Panc1 (cell line): ENCODE measurements around the gene PIM2.

Experiments
- POLR2AphosphoS5 ChIP-seq: IDR thresholded peaks from 2 replicates; pipeline ENCODE4 v1.6.1; 2012; ENCODE audit warnings: mild to moderate bottlenecking, low read depth, low read length, moderate library complexity
- REST ChIP-seq, 2 experiments: IDR thresholded peaks; 2 replicates each; pipeline ENCODE4 v1.6.1; 2011 to 2012; ENCODE audit warnings: low read depth in 2 of 2, control low read depth in 1 of 2, low read length in 1 of 2, mild to moderate bottlenecking in 1 of 2, moderate library complexity in 1 of 2; ENCODE audit not compliant: insufficient read depth in 1 of 2
- SIN3A ChIP-seq: IDR thresholded peaks from 2 replicates; pipeline ENCODE4 v1.6.1; 2012; ENCODE audit warnings: low read depth, mild to moderate bottlenecking, low read length, moderate library complexity, borderline replicate concordance; ENCODE audit not compliant: insufficient read depth
- TCF7L2 ChIP-seq: IDR thresholded peaks from 2 replicates; pipeline ENCODE4 v1.6.1; 2011; ENCODE audit warnings: mild to moderate bottlenecking, low read depth, low read length, inconsistent platforms
- TF ChIP-seq, protein P1 (sequence below): fragments of 450-650 bp; IDR thresholded peaks from 2 replicates; pipeline ENCODE4 v1.5.1; 2017; ENCODE audit warnings: mild to moderate bottlenecking

GRCh38 chrX:48908600-48908999 lies 10.2 kb downstream of the PIM2 start:
- TF ChIP-seq, protein P1, sequence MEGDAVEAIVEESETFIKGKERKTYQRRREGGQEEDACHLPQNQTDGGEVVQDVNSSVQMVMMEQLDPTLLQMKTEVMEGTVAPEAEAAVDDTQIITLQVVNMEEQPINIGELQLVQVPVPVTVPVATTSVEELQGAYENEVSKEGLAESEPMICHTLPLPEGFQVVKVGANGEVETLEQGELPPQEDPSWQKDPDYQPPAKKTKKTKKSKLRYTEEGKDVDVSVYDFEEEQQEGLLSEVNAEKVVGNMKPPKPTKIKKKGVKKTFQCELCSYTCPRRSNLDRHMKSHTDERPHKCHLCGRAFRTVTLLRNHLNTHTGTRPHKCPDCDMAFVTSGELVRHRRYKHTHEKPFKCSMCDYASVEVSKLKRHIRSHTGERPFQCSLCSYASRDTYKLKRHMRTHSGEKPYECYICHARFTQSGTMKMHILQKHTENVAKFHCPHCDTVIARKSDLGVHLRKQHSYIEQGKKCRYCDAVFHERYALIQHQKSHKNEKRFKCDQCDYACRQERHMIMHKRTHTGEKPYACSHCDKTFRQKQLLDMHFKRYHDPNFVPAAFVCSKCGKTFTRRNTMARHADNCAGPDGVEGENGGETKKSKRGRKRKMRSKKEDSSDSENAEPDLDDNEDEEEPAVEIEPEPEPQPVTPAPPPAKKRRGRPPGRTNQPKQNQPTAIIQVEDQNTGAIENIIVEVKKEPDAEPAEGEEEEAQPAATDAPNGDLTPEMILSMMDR = no peak
- TF ChIP-seq REST (IDR thresholded peaks at IDR 0.05; ENCODE audit: insufficient read depth in 1 of 2, low read depth in 2 of 2, low read length in 1 of 2) (no peak), POLR2AphosphoS5 (no peak), TCF7L2 (no peak), SIN3A (no peak)
